ENCODE data around the gene YEATS2.

Gene YEATS2

GRCh38 chr3:183825456-183826161 is 128.0 kb downstream of the YEATS2 start, which contains the start of gene MAP6D1 (continued):
- TF ChIP-seq, protein P1, sequence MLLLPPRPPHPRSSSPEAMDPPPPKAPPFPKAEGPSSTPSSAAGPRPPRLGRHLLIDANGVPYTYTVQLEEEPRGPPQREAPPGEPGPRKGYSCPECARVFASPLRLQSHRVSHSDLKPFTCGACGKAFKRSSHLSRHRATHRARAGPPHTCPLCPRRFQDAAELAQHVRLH (tag by site-specific recombination; IDR thresholded peaks at IDR 0.05) = no peak
- no peak for TF ChIP-seq PRDM6 (tag by site-specific recombination; IDR thresholded peaks at IDR 0.05)
- TF ChIP-seq ZNF292 (tag by site-specific recombination; IDR thresholded peaks at IDR 0.05; ENCODE audit: borderline replicate concordance, low read depth) = no peak
- TF ChIP-seq ZNF350 (tag by site-specific recombination; IDR thresholded peaks at IDR 0.05) = no peak
- no peak for TF ChIP-seq ZNF174 (tag by site-specific recombination; IDR thresholded peaks at IDR 0.05)
- no peak for TF ChIP-seq ZNF114 (tag by site-specific recombination; IDR thresholded peaks at IDR 0.05)
- TF ChIP-seq KLF17 (tag by site-specific recombination; IDR thresholded peaks at IDR 0.05) = no peak
- no peak for TF ChIP-seq ZNF274 (IDR thresholded peaks at IDR 0.05; ENCODE audit: low read length)
- TF ChIP-seq ZNF274 (tag by site-specific recombination; IDR thresholded peaks at IDR 0.05; ENCODE audit: borderline replicate concordance) = no peak
- TF ChIP-seq ZNF10 (tag by site-specific recombination; IDR thresholded peaks at IDR 0.05) = no peak
- no peak for TF ChIP-seq KLF10 (tag by site-specific recombination; IDR thresholded peaks at IDR 0.05)
- no peak for TF ChIP-seq ZXDB (tag by site-specific recombination; IDR thresholded peaks at IDR 0.05)
- no peak for TF ChIP-seq FEZF1 (tag by site-specific recombination; IDR thresholded peaks at IDR 0.05)
- no peak for TF ChIP-seq ZNF548 (tag by site-specific recombination; IDR thresholded peaks at IDR 0.05)
- 0 out of 2 replicates have a peak, but pooled peaks have one; percentile 18 for TF ChIP-seq KLF9 (tag by site-specific recombination; IDR thresholded peaks at IDR 0.05; ENCODE audit: low read depth)
- no peak for TF ChIP-seq ZNF561 (tag by site-specific recombination; IDR thresholded peaks at IDR 0.05; ENCODE audit: borderline replicate concordance)
- no peak for TF ChIP-seq ZNF670 (tag by site-specific recombination; IDR thresholded peaks at IDR 0.05; ENCODE audit: low read depth)
- TF ChIP-seq ZNF501 (tag by site-specific recombination; IDR thresholded peaks at IDR 0.05) = 0 out of 2 replicates have a peak, but pooled peaks have one; percentile 51
- TF ChIP-seq, protein P2, sequence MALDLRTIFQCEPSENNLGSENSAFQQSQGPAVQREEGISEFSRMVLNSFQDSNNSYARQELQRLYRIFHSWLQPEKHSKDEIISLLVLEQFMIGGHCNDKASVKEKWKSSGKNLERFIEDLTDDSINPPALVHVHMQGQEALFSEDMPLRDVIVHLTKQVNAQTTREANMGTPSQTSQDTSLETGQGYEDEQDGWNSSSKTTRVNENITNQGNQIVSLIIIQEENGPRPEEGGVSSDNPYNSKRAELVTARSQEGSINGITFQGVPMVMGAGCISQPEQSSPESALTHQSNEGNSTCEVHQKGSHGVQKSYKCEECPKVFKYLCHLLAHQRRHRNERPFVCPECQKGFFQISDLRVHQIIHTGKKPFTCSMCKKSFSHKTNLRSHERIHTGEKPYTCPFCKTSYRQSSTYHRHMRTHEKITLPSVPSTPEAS (tag by site-specific recombination; IDR thresholded peaks at IDR 0.05) = no peak
- TF ChIP-seq SALL2 (tag by site-specific recombination; IDR thresholded peaks at IDR 0.05; ENCODE audit: borderline replicate concordance) = no peak
- TF ChIP-seq ZBTB8A (tag by site-specific recombination; IDR thresholded peaks at IDR 0.05) = peak; percentile 69
- no peak for TF ChIP-seq SCRT2 (tag by site-specific recombination; IDR thresholded peaks at IDR 0.05)
- peak; percentile 79 for TF ChIP-seq ZBTB11 (tag by site-specific recombination; conservative IDR thresholded peaks at IDR 0.05; ENCODE audit: low read depth)
- no peak for TF ChIP-seq ZNF280C (tag by site-specific recombination; IDR thresholded peaks at IDR 0.05)
